ENCODE results near the gene MRPS10.

DNA sequence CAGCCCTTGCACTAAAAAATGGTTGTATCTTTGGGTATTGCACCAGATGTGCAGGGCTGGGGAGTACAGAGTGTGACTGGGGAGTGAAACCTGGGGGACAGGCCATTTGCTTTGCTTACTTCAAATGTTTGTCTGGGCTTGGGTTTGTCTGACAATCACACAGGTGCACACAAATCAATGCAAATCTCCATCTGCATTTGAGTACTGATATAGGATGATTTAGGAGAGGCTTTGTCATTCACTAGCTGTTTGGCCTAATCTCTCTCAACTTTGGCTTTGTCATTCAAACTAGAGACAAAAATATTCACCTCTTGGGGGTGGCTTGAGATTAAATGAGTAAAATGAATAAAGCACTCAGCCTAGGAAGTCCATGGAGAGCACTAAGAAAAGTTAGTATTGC, 40.7 kb downstream of the MRPS10 start:
- TF ChIP-seq, protein P1, sequence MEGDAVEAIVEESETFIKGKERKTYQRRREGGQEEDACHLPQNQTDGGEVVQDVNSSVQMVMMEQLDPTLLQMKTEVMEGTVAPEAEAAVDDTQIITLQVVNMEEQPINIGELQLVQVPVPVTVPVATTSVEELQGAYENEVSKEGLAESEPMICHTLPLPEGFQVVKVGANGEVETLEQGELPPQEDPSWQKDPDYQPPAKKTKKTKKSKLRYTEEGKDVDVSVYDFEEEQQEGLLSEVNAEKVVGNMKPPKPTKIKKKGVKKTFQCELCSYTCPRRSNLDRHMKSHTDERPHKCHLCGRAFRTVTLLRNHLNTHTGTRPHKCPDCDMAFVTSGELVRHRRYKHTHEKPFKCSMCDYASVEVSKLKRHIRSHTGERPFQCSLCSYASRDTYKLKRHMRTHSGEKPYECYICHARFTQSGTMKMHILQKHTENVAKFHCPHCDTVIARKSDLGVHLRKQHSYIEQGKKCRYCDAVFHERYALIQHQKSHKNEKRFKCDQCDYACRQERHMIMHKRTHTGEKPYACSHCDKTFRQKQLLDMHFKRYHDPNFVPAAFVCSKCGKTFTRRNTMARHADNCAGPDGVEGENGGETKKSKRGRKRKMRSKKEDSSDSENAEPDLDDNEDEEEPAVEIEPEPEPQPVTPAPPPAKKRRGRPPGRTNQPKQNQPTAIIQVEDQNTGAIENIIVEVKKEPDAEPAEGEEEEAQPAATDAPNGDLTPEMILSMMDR (IDR thresholded peaks at IDR 0.05; ENCODE audit: low read depth, low read length, missing input control) = no peak
- TF ChIP-seq, protein P2, sequence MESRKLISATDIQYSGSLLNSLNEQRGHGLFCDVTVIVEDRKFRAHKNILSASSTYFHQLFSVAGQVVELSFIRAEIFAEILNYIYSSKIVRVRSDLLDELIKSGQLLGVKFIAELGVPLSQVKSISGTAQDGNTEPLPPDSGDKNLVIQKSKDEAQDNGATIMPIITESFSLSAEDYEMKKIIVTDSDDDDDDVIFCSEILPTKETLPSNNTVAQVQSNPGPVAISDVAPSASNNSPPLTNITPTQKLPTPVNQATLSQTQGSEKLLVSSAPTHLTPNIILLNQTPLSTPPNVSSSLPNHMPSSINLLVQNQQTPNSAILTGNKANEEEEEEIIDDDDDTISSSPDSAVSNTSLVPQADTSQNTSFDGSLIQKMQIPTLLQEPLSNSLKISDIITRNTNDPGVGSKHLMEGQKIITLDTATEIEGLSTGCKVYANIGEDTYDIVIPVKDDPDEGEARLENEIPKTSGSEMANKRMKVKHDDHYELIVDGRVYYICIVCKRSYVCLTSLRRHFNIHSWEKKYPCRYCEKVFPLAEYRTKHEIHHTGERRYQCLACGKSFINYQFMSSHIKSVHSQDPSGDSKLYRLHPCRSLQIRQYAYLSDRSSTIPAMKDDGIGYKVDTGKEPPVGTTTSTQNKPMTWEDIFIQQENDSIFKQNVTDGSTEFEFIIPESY (IDR thresholded peaks at IDR 0.05) = no peak
- TF ChIP-seq TAF1 (conservative IDR thresholded peaks at IDR 0.05) = no peak
- TF ChIP-seq, protein P3, sequence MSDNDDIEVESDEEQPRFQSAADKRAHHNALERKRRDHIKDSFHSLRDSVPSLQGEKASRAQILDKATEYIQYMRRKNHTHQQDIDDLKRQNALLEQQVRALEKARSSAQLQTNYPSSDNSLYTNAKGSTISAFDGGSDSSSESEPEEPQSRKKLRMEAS (IDR thresholded peaks at IDR 0.05) = no peak
- no peak for TF ChIP-seq RAD21 (IDR thresholded peaks at IDR 0.05)
- TF ChIP-seq EGR1 (IDR thresholded peaks at IDR 0.05; ENCODE audit: low read depth in 2 of 2) = no peak
- no peak for TF ChIP-seq REST (IDR thresholded peaks at IDR 0.05)
